DMS 273 (cell line): ENCODE measurements around the gene NAP1L1.

Source experiments
- DNase-seq: peaks from one replicate; lab custom pipeline; 2025; ENCODE audit not compliant: unreplicated experiment; lab: John Stamatoyannopoulos, UW

The NAP1L1 gene

GRCh38 chr12:76083904-76084862, at the start of gene NAP1L1:
NAP1L1 (minus strand) TSS chr12:76084685; CDS start chr12:76074219, 10,466 bp downstream.
- DNase-seq = peak; percentile 98

GRCh38 chr12:76127588-76127987, 43.1 kb upstream of the NAP1L1 start:
- DNase-seq = no peak

DNA sequence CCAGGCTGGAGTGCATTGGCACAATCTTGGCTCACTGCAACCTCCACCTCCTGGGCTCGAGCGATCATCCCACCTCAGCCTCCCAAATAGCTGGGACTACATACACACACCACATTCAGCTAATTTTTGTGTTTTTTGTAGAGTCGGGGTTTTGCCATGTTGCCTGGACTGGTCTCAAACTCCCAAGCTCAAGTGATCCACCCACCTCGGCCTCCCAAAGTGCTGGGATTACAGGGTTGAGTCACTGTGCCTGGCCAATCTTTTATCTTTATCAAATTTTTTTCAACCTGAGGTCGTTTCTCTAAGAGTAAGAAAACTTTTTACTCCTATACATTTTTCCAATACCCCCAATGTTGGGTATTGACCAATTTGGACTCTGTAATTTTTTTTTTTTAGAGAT, 40.0 kb upstream of the NAP1L1 start:
- DNase-seq = no peak

DNA sequence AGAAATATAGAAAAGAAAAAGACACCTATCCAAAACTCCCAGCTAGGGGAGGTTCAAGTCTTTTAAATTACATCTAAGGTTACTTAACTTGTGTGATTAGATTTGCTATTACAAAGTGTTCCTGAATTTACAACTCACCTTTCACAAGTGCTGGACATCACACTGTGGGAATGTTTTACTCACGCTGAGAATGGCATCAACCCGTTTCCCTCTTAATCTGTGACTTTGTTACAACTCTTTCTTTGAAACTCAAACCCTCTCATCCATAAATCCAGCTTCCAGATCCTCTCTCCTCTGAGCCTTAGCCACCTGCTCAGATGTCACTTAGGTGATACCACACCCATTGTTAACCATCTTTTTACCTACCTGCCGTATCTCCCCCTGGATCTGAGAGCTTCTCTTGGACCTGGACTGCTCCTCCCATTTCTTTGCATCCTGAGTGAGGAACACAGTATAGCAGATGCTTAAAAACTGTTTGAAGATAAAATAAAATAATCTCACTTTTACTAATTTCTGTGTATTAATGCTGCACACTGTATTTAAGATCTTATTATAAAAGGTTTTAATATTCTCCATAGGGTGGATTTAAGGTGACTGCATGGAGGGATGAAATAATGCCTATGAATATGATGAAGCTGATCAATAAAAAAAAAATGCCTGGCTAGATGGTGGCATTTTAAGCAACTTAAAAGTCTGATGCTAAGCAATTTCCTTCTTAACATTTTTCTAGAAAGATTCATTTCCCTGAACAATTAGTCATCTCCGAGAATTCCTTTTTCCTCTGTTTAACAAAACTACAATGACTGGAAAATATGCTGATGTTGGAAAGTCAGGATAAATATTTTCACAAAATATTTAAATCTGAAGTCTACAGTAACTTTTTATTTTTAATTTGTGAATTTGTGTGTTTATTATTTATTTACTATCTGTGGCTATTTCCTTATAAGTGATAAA, 39.1 kb upstream of the NAP1L1 start:
- DNase-seq = no peak

DNA sequence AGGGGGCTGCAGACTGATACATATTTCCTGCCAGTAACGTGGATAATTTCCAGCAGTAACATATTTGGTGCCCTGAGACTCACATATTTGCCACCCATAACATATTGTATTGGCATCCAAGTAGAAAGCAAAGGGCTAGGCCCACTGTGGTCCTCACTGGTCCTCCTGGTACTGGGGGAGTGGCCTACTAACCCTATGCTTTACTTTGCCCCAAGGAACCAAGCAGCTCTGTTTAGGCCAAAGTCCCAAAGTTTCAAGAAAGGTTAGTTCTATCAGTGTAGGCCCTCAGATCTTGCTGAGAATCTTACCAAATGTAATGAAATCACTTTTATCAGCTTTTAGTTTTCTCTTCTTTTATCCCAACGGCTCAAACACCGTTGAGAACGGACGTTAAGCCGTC, 35.4 kb upstream of the NAP1L1 start:
- no peak for DNase-seq

DNA sequence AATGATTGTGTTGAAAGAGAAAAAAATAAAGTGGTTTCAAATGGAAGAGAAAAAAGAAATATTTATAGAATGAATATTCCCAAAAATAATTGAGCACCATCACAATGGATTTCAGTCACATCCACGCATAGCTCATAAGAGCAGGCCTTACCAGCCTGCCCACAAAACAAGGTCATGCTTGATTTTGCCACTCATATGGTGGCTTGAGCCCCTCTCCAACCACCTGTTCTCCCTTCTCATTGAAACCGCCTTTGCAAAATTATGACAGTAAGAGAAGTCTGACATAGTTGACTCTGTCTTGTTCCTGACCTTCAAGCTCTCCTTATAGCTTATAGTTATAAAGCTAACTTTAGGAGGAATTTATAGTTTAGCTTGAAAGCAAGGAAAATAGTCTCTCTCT, 33.3 kb upstream of the NAP1L1 start:
- no peak for DNase-seq

DNA sequence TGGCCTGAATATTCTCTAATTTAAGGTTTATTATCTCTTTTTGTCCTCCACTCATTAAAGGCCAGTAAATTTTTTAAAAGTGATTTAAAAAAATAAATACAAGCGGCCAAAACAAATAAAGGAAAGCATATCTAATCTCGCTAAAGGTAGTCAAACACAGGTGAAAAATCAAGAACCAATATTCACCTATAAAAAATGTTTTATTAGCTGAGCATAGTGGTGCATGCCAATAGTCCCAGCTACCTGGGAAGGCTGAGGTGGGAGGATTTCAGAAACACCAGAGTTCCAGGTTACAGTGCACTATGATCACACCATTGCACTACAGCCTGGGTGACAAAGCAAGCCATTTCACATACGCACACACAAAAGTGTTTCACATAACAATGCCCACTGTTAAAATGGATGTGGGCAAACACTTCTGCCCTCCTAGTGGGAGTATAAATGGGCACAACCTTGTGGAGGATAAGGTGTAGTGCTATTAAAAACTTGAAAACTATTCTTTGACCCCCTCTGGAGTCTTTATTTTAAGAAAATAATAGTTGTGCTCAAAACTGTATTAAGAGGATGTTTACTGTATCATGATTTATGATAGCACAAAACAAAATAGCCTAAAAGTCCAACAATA, 32.7 kb upstream of the NAP1L1 start:
- no peak for DNase-seq

- no peak for DNase-seq
Observed at GRCh38 chr12:76113800-76114757, 29.6 kb upstream of the NAP1L1 start.

DNA sequence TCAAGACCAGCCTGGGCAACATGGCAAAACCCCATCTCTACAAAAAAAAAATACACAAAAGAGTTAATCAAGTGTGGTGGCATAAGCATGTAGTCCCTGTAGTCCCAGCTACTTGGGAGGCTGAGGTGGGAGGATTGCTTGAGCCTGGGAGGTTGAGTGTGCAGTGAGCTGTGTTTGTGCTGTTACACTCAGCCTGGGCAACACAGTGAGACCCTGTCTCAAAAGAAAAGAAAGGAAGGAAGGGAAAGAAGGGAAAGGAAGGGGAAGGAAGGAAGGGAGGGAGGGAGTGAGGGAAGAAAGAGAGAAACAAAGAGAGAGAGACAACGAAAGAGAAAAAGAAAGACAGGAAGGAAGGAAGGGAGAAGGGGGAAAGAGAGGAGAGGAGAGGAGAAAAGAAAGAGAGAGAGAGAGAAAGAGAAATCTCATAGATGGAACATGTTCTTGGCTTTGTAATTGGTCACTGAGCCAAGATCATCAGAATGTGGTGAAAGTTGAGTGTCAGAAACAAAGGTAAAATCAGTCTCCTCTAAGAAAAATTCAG, 26.8 kb upstream of the NAP1L1 start:
- DNase-seq = no peak

- no peak for DNase-seq
Observed at GRCh38 chr12:76109879-76110278, 25.4 kb upstream of the NAP1L1 start.

- DNase-seq = no peak
Observed at GRCh38 chr12:76108356-76108755, 23.9 kb upstream of the NAP1L1 start.

DNA sequence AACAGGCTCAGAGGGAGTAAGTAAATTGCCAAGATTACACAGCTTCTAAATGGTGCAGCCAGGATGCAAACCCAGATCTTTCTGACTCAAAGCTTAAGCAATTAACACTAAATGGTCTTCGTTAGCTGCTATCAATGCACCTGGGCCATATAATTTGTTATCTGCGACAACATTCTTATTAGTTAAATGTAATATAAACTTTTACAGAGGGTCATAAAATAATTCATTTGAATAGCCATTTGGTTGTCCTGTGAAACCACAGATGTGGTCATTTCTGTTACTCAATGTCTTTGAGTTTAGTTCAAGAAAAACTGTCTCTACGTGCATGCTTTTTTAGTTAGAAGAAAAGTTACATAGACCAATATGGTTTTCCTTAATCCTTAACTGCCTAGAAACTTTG, 22.1 kb upstream of the NAP1L1 start:
- no peak for DNase-seq

- DNase-seq = no peak
Observed at GRCh38 chr12:76103958-76104357, 19.5 kb upstream of the NAP1L1 start.

GRCh38 chr12:76101739-76102385, 17.4 kb upstream of the NAP1L1 start:
- DNase-seq = no peak

DNA sequence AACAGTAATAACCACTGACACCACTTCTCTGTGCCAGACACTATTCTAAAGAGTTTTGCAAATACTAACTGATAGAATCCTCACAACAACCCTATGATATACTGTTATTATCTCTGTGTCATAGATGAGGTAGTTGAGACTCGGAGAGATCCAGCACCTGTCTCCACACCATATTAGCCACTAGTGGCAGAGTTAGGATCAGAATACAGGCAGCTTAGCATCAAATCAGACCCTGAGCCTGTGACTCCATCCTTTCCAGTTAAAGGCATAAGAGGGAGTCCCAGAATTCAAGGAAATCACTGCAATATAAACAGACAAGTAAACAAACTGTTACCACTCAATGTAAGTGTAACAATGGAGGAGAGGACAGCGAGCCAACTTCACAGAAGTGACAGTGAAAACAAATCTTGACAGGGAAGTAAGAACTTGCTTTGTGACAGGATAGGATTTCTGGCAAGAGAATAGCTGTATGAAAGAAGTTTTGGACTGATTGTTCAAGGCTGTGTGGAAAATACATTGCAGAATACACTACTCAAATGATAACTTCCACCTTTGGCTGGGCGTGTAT, 11.7 kb upstream of the NAP1L1 start:
- no peak for DNase-seq

- DNase-seq = no peak
Observed at GRCh38 chr12:76094754-76095153, 10.3 kb upstream of the NAP1L1 start.

DNA sequence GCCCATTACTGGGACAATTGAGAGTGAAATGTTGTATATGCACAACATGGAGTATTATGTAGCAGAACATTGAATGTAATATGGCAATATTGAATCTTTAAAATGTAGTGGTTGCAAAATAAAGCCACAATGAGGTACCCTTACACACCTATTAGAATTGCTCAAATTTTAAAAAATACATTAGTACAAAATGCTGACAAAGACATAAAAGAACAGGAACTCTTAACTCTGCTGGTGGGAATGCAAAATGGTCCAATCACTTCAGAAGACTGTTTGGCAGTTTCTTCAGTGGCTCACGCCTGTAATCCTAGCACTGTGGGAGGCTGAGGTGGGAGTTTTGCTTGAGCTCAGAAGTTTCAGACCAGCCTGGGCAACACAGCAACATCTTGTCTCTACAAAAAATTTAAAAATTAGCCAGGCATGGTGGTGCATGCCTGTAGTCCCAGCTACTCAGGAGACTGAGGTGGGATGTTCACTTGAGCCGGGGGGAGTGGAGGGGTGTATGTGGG, 6.8 kb upstream of the NAP1L1 start:
- no peak for DNase-seq

DNA sequence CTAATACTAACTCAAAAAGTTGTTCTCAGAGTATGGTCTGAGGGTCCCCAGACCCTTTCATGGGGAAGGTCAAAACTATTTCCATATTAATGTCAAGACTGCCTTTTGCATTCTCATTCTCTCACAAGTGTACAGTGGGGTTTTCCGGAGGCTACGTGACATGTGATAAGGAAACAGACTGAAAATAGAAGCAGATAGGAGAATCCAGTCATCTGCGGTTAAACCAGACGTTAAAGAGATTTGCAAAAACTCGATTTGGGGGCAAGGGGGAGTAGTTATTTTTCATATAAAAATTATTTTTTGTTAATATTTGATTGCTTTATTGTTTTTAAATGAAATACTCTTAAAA, 1.0 kb upstream of the NAP1L1 start:
- DNase-seq = peak; percentile 31
